Erythroblast (primary cell): ENCODE results near the gene SLC25A31.

ENCODE experiments used
- GATA1 ChIP-seq: IDR thresholded peaks from 2 replicates; pipeline ENCODE4 v1.6.1; 2011; ENCODE audit warnings: low read depth, mild to moderate bottlenecking, control low read depth, low read length, moderate library complexity
- POLR2A ChIP-seq: IDR thresholded peaks from 2 replicates; pipeline ENCODE4 v1.6.1; 2011; ENCODE audit warnings: mild to moderate bottlenecking, low read length

- TF ChIP-seq POLR2A (no peak), GATA1 (no peak)
Measured at GRCh38 chr4:127687580-127687979, 42.6 kb upstream of the SLC25A31 start.
